A673 (cell line): Measurements from ENCODE around the gene TTC33. TPM values are rescaled to one million over a fixed set of nuclear protein-coding genes. Genes with fewer than 3 reads are reported as not detected.

ENCODE experiments used
- BruUV-seq: library from RNA; stranded (reverse); fragments of 400-500 nt; replicated peaks from 2 replicates; lab custom pipeline; 2021; lab: Mats Ljungman, UMichigan
- CTCF ChIA-PET: fragments of 300-600 bp; sonication (Branson Sonifier 250); formaldehyde crosslinking; loops from one replicate; lab custom pipeline; 2022; ENCODE audit warnings: antibody characterized with exemption; lab: Charles Lee
- POLR2A ChIA-PET: fragments of 300-600 bp; sonication (Branson Sonifier 250); formaldehyde crosslinking; loops from one replicate; lab custom pipeline; 2022; ENCODE audit warnings: antibody characterized with exemption; ENCODE audit not compliant: low non-redundant PET; lab: Charles Lee
- DNase-seq: peaks from one replicate; pipeline ENCODE4 v3.0.0-alpha.2; 2015; ENCODE audit warnings: low spot score
- H3K27ac ChIP-seq: fragments of 200-600 bp; sonication (generic); 2 replicates; pipeline ENCODE4 v1.5.1; 2016; ENCODE audit warnings: mixed run types, low read depth, mild to moderate bottlenecking, mixed read lengths, antibody characterized with exemption, low read length; ENCODE audit not compliant: poor library complexity, severe bottlenecking
- H3K27me3 ChIP-seq: fragments of 200-600 bp; sonication (generic); replicated peaks from 2 replicates; pipeline ENCODE4 v1.6.1; 2017; ENCODE audit warnings: mixed run types, low read depth, mild to moderate bottlenecking, mixed read lengths, antibody characterized with exemption, low read length; ENCODE audit not compliant: insufficient read depth, poor library complexity
- H3K36me3 ChIP-seq: fragments of 200-600 bp; sonication (generic); 2 replicates; pipeline ENCODE4 v1.6.1; 2016; ENCODE audit warnings: mixed run types, mild to moderate bottlenecking, mixed read lengths, antibody characterized with exemption, low read length; ENCODE audit not compliant: insufficient read depth, poor library complexity, severe bottlenecking
- H3K4me1 ChIP-seq: fragments of 200-600 bp; sonication (generic); 2 replicates; pipeline ENCODE4 v1.6.1; 2017; ENCODE audit warnings: mixed run types, mild to moderate bottlenecking, mixed read lengths, antibody characterized with exemption, low read length; ENCODE audit not compliant: insufficient read depth, poor library complexity, severe bottlenecking
- H3K4me3 ChIP-seq: fragments of 200-600 bp; sonication (generic); 2 replicates; pipeline ENCODE4 v1.5.1; 2016; ENCODE audit warnings: low read depth, mixed run types, mild to moderate bottlenecking, mixed read lengths, low read length; ENCODE audit not compliant: poor library complexity, severe bottlenecking
- H3K9me3 ChIP-seq: fragments of 200-600 bp; sonication (generic); 2 replicates; pipeline ENCODE4 v1.6.1; 2016; ENCODE audit warnings: mixed run types, low read depth, mild to moderate bottlenecking, mixed read lengths, antibody characterized with exemption, low read length; ENCODE audit not compliant: poor library complexity, severe bottlenecking
- CTCF ChIP-seq: fragments of 300-800, 200-600 bp; sonication (generic); conservative IDR thresholded peaks from 2 replicates; pipeline ENCODE4 v1.5.1; 2017; ENCODE audit warnings: low read depth, mild to moderate bottlenecking, antibody characterized with exemption, low read length, moderate library complexity, mixed read lengths
- EZH2 ChIP-seq: fragments of 200-600 bp; sonication (generic); IDR thresholded peaks from 2 replicates; pipeline ENCODE4 v1.6.1; 2017; ENCODE audit warnings: borderline replicate concordance, low read depth, mild to moderate bottlenecking, mixed read lengths, antibody characterized with exemption, low read length; ENCODE audit not compliant: poor library complexity, severe bottlenecking
- intact Hi-C: fragments of 100-400 bp; cut with micrococcal nuclease; formaldehyde crosslinking; loops from one replicate; pipeline ENCODE4 v1.10.0; 2022; ENCODE audit not compliant: unreplicated experiment
- total RNA-seq: library from RNA; stranded (reverse); gene quantifications from 2 replicates; pipeline ENCODE4 v1.2.3, GENCODE V29; 2021

The TTC33 gene
- total RNA-seq, 1 experiment from 2014 or later, result 17.0 TPM

- no TSS peak for BruUV-seq
- no peak overlapping the region for H3K27ac ChIP-seq
Observed at GRCh38 chr5:40688127-40688761, 67.5 kb downstream of the TTC33 start.

GRCh38 chr5:40687321-40687720 lies 68.4 kb downstream of the TTC33 start:
- POLR2A ChIA-PET, result no interaction called here
- Histone ChIP-seq H3K4me1 (peaks cover 4% of the 10 kb centered on the region), H3K27ac (no peak overlapping the region), H3K4me3 (no peak overlapping the region), H3K36me3 (no peaks in the 10 kb centered on the region), H3K27me3 (peaks cover 2% of the 10 kb centered on the region), H3K9me3 (no peaks in the 10 kb centered on the region)
- CTCF ChIA-PET, result no interaction called here
- intact Hi-C loops, result loop anchor here (10.0 kb wide), 2 partner anchors 303 to 523 kb away; no protein-coding TSS in a partner anchor
- no TSS peak for BruUV-seq
- TF ChIP-seq CTCF, result no peak
- TF ChIP-seq EZH2, result no peak
- DNase-seq, result no peak

More at GRCh38 chr5:40688127-40688761, 67.5 kb downstream of the TTC33 start:
- Histone ChIP-seq H3K4me3 (no peak overlapping the region), H3K9me3 (no peaks in the 10 kb centered on the region), H3K36me3 (no peaks in the 10 kb centered on the region), H3K27me3 (no peaks in the 10 kb centered on the region), H3K4me1 (peaks cover 4% of the 10 kb centered on the region)
- peak; percentile 88 for DNase-seq
- CTCF ChIA-PET, result no interaction called here
- TF ChIP-seq EZH2, result no peak
- peak; percentile 87 for TF ChIP-seq CTCF
- intact Hi-C loops, result loop anchor here (1.0 to 10.0 kb wide), 4 partner anchors 303 to 972 kb away; no protein-coding TSS in a partner anchor
- POLR2A ChIA-PET, result no interaction called here

- TF ChIP-seq EZH2 (no peak), CTCF (no peak)
- intact Hi-C loops, result loop anchor here (2.0 to 10.0 kb wide), 3 partner anchors 301 to 1105 kb away; no protein-coding TSS in a partner anchor
- Histone ChIP-seq H3K9me3 (no peaks in the 10 kb centered on the region), H3K36me3 (no peaks in the 10 kb centered on the region), H3K27me3 (peaks cover 8% of the 10 kb centered on the region), H3K27ac (no peak overlapping the region), H3K4me1 (peaks cover 4% of the 10 kb centered on the region), H3K4me3 (no peak overlapping the region)
- BruUV-seq, result no TSS peak
- ChIA-PET POLR2A (interaction anchor here (0.7 kb wide), 1 partner anchor 1171 kb away, joined by 3 read pairs; no protein-coding TSS in a partner anchor), CTCF (interaction anchor here (0.7 kb wide), 1 partner anchor 1104 kb away, joined by 3 read pairs; no protein-coding TSS in a partner anchor)
- DNase-seq, result no peak
Observed at GRCh38 chr5:40685976-40686486, 69.7 kb downstream of the TTC33 start.
